Stimulated activated CD4-positive, alpha-beta T cell treated with anti-CD3 and anti-CD28 coated beads, Interleukin-1b, Interleukin-23, amount 100 ng/mL, for 4 hours (primary cell): Measurements from ENCODE around the gene GAREM1.
"Not testable (repeated sequence)": the region's sequence is repeated elsewhere in the genome, so short reads cannot be mapped to it uniquely, and the experiment has no call there.

ENCODE experiments used
- DNase-seq, 2 donors: peaks; one replicate each; pipeline ENCODE4 v3.0.0-alpha.2; 2020; ENCODE audit warnings: low read depth in 2 of 2

The GAREM1 gene

GRCh38 chr18:32326450-32327308 lies 144.0 kb downstream of the GAREM1 start:
- no peak for DNase-seq

- DNase-seq, result no peak
Observed at GRCh38 chr18:32324181-32324580, 146.5 kb downstream of the GAREM1 start.

- no peak for DNase-seq
Observed at GRCh38 chr18:32321826-32322225, 148.9 kb downstream of the GAREM1 start.

DNA sequence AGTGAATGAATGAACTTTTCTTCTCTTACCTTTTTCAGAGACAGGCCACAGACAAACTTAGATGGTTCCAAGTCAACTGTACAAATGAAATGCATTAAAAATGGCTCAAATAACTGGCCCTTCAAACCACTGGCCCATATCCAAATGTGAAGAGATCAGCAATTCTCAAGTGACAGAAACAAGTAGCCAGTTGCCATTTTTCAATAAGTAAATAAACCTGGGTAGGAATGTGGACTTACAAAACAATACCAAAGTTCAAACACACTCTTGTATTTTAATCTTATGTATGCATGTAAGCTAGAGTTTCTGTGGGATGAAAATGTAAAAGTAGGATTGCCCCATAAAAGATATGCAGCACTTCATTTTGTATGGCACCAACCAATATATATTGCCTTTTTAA lies 151.6 kb downstream of the GAREM1 start:
- DNase-seq, result no peak

DNA sequence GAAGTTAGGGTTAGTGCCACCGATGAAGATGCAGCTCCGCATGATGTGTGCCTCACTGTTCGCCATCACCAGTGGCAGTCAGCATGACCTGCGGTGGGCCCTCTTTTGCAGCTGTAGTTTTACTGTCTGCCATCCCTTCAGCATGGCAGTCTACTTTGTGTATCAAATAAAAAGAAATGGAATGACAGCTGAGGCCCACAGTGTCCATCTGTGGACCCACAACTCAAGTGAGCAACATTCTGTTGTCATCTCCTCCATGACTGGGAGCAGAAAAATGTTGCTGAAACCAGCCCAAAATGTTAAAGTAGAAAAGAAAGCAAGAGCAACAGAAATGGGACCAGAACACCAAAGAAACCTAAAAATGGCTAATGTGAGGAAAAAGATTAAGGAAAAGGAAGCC lies 152.1 kb downstream of the GAREM1 start:
- DNase-seq, result no peak

DNA sequence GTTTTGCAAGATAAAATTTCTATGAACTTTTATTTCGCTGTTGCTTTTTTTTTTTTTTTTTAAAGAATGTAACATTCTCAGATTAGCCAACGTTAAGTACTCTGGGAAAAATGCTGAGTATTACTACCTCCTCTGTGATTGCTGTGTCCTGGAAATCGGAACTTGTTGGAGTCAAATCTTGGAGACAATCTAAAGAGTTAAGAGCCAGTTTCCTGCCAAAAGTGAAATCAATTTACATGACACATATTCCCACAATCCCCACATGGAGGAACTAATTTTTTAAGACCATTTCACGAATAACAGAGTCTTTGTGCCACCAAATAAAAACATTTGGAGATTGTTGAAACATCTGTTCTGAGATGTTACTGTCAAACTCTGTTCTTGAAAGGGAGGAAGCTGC lies 153.0 kb downstream of the GAREM1 start:
- DNase-seq, result no peak

DNA sequence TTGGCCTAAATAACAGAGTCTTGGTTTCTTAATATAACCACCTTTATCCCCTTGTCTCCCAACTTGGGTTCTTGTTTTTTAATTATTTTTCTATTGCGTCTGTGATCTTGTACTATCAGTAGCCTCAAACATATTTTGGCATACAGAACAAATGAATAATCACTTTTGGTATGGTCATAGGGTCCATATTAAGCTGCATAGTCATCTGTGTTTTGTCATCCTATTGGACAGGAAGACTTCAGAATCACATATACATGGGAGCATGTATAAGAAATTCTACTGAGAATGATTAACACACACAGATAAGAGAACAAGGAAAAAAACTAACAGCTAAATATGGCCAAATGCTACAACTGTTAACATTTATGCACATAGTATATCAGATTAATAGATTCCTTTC lies 154.8 kb downstream of the GAREM1 start:
- no peak for DNase-seq

DNA sequence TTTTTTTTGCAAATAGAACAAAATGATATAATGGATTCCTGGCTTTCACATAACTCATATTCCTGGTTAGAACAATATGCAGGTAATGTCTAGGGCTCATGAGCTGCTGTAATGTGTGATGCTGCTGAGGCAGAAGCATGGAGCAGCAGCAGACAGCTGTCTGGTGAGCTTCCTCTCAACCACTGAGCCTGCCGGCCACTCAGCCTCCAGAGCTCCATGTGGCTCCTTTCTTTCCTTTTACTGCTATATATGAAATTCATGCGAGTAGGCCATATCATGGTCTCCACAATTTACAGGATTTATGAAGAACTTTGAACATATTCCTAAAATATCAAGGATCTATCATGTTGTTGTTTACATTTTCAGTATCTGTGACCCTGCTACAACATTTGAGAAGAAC lies 159.9 kb downstream of the GAREM1 start:
- DNase-seq, result no peak

GRCh38 chr18:32310101-32310500 lies 160.6 kb downstream of the GAREM1 start:
- no peak for DNase-seq

- no peak for DNase-seq
Observed at GRCh38 chr18:32308493-32309120, 162.1 kb downstream of the GAREM1 start.

GRCh38 chr18:32303400-32303799 lies 167.3 kb downstream of the GAREM1 start:
- DNase-seq, result no peak

DNA sequence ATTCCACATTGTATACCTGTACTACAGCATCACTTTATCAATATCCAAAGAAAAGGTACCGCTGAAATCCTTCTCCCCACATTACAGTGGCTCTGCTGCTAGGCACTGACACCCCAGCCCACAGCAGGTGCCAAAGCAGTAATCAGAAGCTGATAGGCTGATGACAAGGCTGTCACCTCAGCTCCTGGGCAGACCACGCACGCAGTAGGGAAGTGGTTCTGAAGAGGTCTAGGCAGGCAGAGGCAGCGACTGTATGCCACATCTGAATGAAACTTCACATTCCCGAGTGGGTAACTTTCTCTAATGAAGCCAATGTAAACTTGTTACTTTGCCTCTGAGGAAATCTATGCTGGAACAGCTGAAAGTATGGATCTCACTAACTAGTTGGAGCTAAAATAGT lies 167.9 kb downstream of the GAREM1 start:
- DNase-seq, result no peak

GRCh38 chr18:32301976-32302743 lies 168.5 kb downstream of the GAREM1 start:
- no peak for DNase-seq

DNA sequence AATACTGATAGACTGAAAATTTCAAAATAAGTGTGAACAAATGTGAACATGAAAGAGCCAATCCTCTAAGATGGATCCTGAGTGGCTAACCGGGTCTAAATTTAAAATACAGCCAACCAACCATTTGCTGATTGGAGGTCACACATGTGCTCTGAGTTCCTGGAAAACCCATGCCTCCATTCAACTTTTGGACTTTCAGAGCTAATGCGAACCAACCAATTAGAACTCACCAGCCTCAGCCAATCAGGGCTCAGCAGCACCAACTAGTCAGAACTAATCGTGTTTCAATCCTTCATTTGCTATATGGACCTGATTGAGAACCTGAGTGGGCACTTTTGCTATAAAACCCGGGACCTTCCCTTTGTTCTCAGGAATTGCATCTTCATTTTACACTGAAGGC lies 169.3 kb downstream of the GAREM1 start:
- DNase-seq, result no peak

- no peak for DNase-seq
Observed at GRCh38 chr18:32300914-32301313, 169.8 kb downstream of the GAREM1 start.

DNA sequence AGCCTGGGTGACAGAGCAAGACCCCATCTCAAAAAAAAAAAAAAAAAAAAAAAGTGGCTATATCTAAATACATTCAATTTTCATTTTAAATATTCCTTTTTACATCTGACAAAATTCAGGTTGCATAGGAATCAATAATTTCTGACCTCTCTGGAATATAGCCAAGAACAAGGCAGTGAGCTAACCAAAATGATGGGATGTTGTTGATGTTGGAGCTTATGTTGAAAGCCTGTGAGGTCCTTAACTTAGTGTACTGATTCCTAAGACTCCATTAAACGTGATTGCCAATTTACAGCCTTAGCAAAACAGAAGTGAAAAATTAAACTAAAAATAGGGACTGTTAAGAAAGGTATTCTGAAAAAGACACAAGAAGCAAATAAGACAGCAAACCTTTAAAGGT lies 171.2 kb downstream of the GAREM1 start:
- DNase-seq, result no peak

GRCh38 chr18:32298171-32298667 lies 172.5 kb downstream of the GAREM1 start:
- no peak for DNase-seq

GRCh38 chr18:32297579-32298170 lies 173.0 kb downstream of the GAREM1 start:
- no peak for DNase-seq

- no peak for DNase-seq
Observed at GRCh38 chr18:32296851-32297250, 173.8 kb downstream of the GAREM1 start.

GRCh38 chr18:32295604-32296003 lies 175.1 kb downstream of the GAREM1 start:
- no peak for DNase-seq

DNA sequence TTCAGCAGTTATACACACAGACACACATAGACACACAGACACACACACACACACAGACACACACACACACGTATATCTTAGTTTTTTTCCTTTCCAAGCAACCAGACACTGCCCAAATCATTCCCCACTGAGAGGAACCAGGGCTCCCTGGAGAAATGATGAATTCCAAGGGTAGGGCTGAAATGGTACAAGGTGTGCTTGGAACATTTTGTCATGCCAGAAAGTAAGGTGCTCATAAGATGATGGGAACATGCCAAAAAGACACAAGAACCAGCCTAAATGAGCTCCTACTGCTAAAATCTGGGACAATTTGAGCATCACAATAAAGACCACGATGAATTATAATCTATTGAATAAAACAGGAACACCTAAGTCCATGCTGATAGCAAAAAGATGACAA lies 177.6 kb downstream of the GAREM1 start:
- DNase-seq, result no peak

DNA sequence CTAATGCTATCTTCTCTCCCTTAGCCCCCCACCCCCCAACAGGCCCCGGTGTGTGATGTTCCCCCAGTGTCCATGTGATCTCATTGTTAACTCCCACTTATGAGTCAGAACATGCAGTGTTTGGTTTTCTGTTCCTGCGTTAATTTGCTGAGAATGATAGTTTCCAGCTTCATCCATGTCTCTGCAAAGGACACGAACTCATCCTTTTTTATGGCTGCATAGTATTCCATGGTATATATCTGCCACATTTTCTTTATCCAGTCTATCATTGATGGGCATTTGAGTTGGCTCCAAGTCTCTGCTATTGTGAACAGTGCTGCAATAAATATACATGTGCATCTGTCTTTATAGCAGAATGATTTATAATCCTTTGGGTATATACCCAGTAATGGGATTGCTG lies 179.1 kb downstream of the GAREM1 start:
- DNase-seq, result not testable (repeated sequence)
